HG02938 (cell line): ENCODE results near the gene LAMTOR2.

Source experiments
- ATAC-seq: cut with Tn5 transposase; IDR thresholded peaks from one replicate; pipeline ENCODE4 v1.9.1; 2021; ENCODE audit warnings: mild to moderate bottlenecking, moderate library complexity; ENCODE audit not compliant: unreplicated experiment

The LAMTOR2 gene

GRCh38 chr1:156096640-156097391 is 42.2 kb downstream of the LAMTOR2 start:
- ATAC-seq: peak; percentile 51

DNA sequence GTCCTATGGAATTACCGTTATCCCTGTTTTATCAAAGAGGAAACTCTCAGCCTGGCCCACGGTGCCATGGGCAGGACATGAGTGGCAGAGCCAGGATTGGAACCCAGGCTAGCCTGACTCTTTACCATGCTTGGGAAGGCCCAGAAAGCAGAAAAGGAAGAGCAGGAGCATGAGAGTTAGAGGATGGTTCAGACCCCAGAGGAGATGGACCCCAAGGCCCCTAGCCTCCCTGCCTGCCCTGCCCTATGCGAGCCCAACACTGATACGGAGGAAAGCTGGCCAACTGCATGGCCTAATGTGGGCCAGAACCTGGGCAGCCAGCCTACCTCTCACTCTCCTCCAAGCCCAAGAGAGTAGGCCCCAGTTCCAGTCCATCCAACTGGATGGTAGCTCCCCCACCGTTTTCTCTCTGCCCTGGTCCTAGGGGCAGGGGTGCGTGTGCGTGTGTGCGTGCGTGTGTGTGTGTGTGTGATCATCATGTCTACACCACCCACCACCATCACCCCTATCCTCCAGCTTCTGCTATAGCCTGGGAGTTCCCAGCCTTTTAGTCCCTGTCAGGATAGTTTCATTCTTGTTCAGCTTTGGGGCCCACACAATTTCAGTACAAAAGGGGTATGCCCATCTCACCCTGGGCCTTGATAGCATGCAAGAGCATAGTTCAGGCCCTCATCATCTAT is 43.1 kb downstream of the LAMTOR2 start:
- no peak for ATAC-seq

- ATAC-seq: no peak
These were observed 44.2 kb downstream of the LAMTOR2 start for GRCh38 chr1:156098784-156099183.

GRCh38 chr1:156099282-156099681 is 44.7 kb downstream of the LAMTOR2 start:
- ATAC-seq: no peak

- ATAC-seq: no peak
These were observed 45.8 kb downstream of the LAMTOR2 start for GRCh38 chr1:156100205-156100995.

GRCh38 chr1:156101880-156102279 is 47.3 kb downstream of the LAMTOR2 start:
- no peak for ATAC-seq

DNA sequence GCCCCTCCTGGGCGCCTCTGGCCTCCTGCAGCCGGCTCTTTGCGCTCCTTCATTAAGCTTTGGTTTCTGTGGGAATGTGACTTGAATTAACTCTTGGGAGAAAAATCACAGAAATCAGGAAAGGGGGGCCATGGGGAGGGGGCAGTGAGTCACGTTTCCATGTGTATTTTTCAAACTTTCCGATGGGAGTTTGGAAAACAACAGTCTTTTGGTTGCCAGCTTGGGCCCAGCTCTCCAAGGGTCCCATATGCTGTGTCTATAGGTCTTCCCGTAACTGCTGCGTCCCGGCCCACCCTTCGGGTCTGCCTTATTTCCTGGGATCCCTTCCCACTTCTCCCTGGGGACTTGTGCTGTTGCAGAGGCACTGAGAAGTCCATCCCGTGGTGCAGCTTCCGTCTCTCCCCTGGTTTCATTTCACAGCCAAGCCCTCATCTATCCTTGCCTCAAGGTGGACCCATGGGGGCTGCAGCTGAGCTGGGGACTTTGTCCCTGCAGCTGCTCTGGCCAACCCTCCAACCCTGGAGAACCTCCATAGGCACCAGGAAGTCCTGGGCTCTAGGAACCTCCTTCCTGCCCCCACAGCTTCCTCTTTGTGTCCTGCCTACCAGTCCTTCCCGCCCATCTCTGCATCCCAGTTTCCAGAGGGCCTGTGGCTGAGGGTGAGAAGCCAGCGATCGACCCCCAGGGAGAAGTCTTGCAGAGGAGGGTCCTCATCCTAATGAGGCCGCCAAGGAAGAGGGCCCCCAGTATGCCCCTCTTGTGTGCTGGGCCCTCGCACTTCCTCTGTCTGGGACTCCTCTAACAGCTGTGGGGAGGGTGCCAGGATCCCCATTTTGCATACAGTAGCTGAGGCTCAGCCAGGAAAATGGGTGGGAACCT is 48.3 kb downstream of the LAMTOR2 start:
- ATAC-seq: no peak

DNA sequence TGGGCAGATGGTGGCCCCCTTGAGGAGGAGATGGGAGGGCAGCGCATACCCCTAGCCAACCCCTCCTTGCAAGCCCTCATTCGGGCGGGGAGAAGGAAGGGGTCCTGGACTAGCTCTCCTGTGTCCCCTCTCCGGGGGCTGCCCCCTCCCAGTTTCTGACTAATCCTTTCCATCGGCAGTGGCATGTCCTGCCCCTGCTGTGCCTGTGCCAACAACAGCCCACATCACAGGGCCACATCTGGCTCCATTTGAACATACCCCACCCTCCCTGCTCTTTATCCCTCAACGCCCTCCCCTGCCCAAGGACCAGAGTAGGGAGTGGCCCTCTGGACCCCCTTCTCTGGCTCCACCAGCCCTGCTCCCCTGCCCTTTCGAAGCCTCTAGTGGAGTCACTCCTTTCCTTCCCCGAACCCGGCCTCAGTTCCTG is 49.0 kb downstream of the LAMTOR2 start:
- ATAC-seq: no peak

DNA sequence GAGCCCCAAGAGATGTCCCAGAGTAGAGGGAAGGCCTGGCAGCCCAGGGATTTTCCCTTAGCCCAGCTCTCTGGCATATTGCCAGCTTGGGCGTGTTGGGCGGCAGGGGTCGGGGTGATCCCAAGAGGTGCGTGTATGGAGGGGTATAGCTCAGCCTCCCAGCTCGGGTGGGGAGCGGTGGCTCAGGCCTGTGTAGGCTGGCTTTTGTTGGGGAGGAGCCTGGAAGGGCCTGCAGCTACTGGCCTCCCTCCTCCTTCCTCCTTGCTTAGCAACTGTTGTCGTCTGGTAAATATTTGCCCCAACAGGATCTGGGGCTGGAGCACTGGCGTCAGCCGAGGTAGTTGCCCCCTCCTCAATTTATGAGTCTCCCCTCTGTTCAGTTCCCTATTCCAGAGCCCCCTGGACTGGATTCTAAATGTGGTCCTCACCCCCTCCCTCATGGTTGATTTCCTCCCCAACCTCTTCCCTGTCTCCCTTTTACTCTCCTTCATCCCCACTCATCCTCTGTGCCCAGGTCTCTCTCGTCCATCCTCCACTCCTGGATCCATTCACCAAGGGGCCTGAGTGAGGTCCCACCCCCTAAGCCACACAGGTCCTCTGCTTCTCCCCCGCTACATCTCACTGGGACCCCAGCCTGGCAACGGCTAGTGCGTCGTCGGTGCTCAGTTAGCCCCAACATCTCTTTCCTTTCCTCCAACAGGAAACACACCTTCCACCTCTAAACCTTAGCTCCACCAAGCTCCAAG is 49.7 kb downstream of the LAMTOR2 start:
- no peak for ATAC-seq

GRCh38 chr1:156104861-156105832 is 50.6 kb downstream of the LAMTOR2 start:
- ATAC-seq: no peak

GRCh38 chr1:156106624-156107488 is 52.3 kb downstream of the LAMTOR2 start:
- ATAC-seq: no peak

GRCh38 chr1:156108057-156108456 is 53.5 kb downstream of the LAMTOR2 start:
- ATAC-seq: no peak
